PFSK-1 (cell line): Measurements from ENCODE around the gene TMEM238L.

Experiments used
- FOXP2 ChIP-seq: optimal IDR thresholded peaks from 2 replicates; pipeline ENCODE3; 2011; ENCODE audit warnings: borderline replicate concordance, control low read depth, inconsistent platforms; ENCODE audit not compliant: insufficient read depth; ENCODE audit errors: extremely low read length, extremely low read depth
- POLR2AphosphoS5 ChIP-seq: IDR thresholded peaks from 2 replicates; pipeline ENCODE4 v1.6.1; 2012; ENCODE audit warnings: low read depth, mild to moderate bottlenecking, control low read depth, low read length, moderate library complexity
- REST ChIP-seq, 2 experiments: IDR thresholded peaks; 2 replicates each; pipeline versions ENCODE4 v1.6.1 to v1.8.0; 2011 to 2012; ENCODE audit warnings: low read depth in 2 of 2, low read length in 2 of 2, control low read depth in 1 of 2, inconsistent platforms in 1 of 2, mild to moderate bottlenecking in 1 of 2, moderate library complexity in 1 of 2; ENCODE audit not compliant: insufficient read depth in 1 of 2
- SIN3A ChIP-seq: IDR thresholded peaks from 2 replicates; pipeline ENCODE4 v1.6.1; 2012; ENCODE audit warnings: mild to moderate bottlenecking, low read length, moderate library complexity, borderline replicate concordance; ENCODE audit not compliant: insufficient read depth
- TAF1 ChIP-seq: IDR thresholded peaks from 2 replicates; pipeline ENCODE4 v1.6.1; 2012; ENCODE audit warnings: low read length, control low read depth, borderline replicate concordance; ENCODE audit not compliant: insufficient read depth

Gene TMEM238L

GRCh38 chr17:10754861-10755591 lies 48.9 kb downstream of the TMEM238L start:
- TF ChIP-seq REST (IDR thresholded peaks at IDR 0.05; ENCODE audit: insufficient read depth in 1 of 2, low read depth in 2 of 2, low read length in 2 of 2) (peak in 1 of 2 experiments; percentile 74; a peak in 1 of 4 replicates), SIN3A (no peak), FOXP2 (no peak)

GRCh38 chr17:10754109-10754508 lies 49.8 kb downstream of the TMEM238L start:
- no peak for TF ChIP-seq POLR2AphosphoS5
- no peak for TF ChIP-seq REST (IDR thresholded peaks at IDR 0.05; ENCODE audit: insufficient read depth in 1 of 2, low read depth in 2 of 2, low read length in 2 of 2)
- TF ChIP-seq TAF1: no peak
- no peak for TF ChIP-seq FOXP2
- TF ChIP-seq SIN3A: no peak

- TF ChIP-seq SIN3A: no peak
- no peak for TF ChIP-seq REST (IDR thresholded peaks at IDR 0.05; ENCODE audit: insufficient read depth in 1 of 2, low read depth in 2 of 2, low read length in 2 of 2)
- TF ChIP-seq FOXP2: no peak
- TF ChIP-seq POLR2AphosphoS5: no peak
- TF ChIP-seq TAF1: no peak
These were observed 51.2 kb downstream of the TMEM238L start for GRCh38 chr17:10752696-10753095.

GRCh38 chr17:10751563-10751962 lies 52.3 kb downstream of the TMEM238L start:
- TF ChIP-seq POLR2AphosphoS5 (no peak), TAF1 (no peak), REST (IDR thresholded peaks at IDR 0.05; ENCODE audit: insufficient read depth in 1 of 2, low read depth in 2 of 2, low read length in 2 of 2) (no peak)

- no peak for TF ChIP-seq POLR2AphosphoS5
- no peak for TF ChIP-seq SIN3A
- TF ChIP-seq TAF1: no peak
- TF ChIP-seq FOXP2: no peak
- TF ChIP-seq REST (IDR thresholded peaks at IDR 0.05; ENCODE audit: insufficient read depth in 1 of 2, low read depth in 2 of 2, low read length in 2 of 2): no peak
These were observed 53.7 kb downstream of the TMEM238L start for GRCh38 chr17:10750210-10750609.
